Ascending aorta (tissue), 2 donors: ENCODE data around the gene IZUMO2. TPM values are rescaled to one million over a fixed set of nuclear protein-coding genes. Genes with fewer than 3 reads are reported as not detected.

Experiments used
- DNase-seq, 2 donors: peaks; one replicate each; pipeline ENCODE4 v3.0.0-alpha.2; 2019; ENCODE audit warnings: low spot score in 2 of 2
- H3K27ac ChIP-seq, 2 donors: fragments of 200-600 bp; sonication (generic); one replicate each; pipeline ENCODE4 v1.5.1; 2016 to 2017; ENCODE audit warnings: mild to moderate bottlenecking in 1 of 2
- H3K27me3 ChIP-seq: fragments of 200-600 bp; sonication (generic); one replicate; pipeline ENCODE4 v1.5.1; 2017
- H3K36me3 ChIP-seq, 2 donors: fragments of 200-600 bp; sonication (generic); one replicate each; pipeline ENCODE4 v1.5.1; 2016
- H3K4me1 ChIP-seq, 2 donors: fragments of 200-600 bp; sonication (generic); one replicate each; pipeline ENCODE4 v1.5.1; 2016 to 2017; ENCODE audit warnings: mild to moderate bottlenecking in 1 of 2
- H3K4me3 ChIP-seq, 2 donors: fragments of 200-600 bp; sonication (generic); one replicate each; pipeline ENCODE4 v1.5.1; 2016 to 2017; ENCODE audit warnings: mild to moderate bottlenecking in 1 of 2
- H3K9me3 ChIP-seq, 2 donors: fragments of 200-600 bp; sonication (generic); one replicate each; pipeline ENCODE4 v1.5.1; 2016
- intact Hi-C: fragments of 100-400 bp; cut with DNase I; formaldehyde crosslinking; loops from one replicate; pipeline ENCODE4 v1.15.1; 2023
- total RNA-seq: library from RNA; depleted of rRNA; stranded (reverse); fragments of >200 nt; gene quantifications from one replicate; pipeline ENCODE4 v1.1.0, GENCODE V29; 2016
- TF ChIP-seq, protein P1 (sequence below), 3 experiments: fragments of 200-600 bp in 2 of 3; fragments of 450-650 bp in 1 of 3; sonication (generic) in 2 of 3; IDR thresholded peaks; one replicate each; pipeline ENCODE4 v1.5.1; 2016 to 2019; ENCODE audit warnings: antibody characterized with exemption in 3 of 3, mild to moderate bottlenecking in 1 of 3, moderate library complexity in 1 of 3

Gene IZUMO2
- total RNA-seq, 1 donor from 2014 or later, result not detected

DNA sequence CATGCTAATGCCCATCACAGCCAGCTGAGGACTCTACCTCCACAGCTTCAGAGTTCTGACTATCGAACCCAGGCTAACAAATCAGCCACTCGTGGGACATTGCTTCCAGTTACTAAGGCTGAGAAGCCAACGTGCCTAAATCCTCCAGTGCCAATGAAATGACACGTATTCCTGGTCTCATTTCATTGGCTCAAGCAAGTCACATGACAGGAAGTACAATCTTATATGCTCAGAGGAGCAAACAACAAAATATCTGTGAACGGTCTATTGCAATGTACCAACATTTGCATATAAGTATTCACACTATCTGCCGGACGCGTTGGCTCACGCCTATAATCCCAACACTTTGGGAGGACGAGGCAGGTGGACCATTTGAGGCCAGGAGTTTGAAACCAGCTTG is 12.8 kb upstream of the IZUMO2 start:
- intact Hi-C loops, result no loop called here
- TF ChIP-seq, protein P1, sequence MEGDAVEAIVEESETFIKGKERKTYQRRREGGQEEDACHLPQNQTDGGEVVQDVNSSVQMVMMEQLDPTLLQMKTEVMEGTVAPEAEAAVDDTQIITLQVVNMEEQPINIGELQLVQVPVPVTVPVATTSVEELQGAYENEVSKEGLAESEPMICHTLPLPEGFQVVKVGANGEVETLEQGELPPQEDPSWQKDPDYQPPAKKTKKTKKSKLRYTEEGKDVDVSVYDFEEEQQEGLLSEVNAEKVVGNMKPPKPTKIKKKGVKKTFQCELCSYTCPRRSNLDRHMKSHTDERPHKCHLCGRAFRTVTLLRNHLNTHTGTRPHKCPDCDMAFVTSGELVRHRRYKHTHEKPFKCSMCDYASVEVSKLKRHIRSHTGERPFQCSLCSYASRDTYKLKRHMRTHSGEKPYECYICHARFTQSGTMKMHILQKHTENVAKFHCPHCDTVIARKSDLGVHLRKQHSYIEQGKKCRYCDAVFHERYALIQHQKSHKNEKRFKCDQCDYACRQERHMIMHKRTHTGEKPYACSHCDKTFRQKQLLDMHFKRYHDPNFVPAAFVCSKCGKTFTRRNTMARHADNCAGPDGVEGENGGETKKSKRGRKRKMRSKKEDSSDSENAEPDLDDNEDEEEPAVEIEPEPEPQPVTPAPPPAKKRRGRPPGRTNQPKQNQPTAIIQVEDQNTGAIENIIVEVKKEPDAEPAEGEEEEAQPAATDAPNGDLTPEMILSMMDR (IDR thresholded peaks at IDR 0.05), result no peak
- H3K9me3 ChIP-seq, result no peaks in the 10 kb centered on the region
- no peak overlapping the region for H3K4me3 ChIP-seq
- no peaks in the 10 kb centered on the region for H3K27me3 ChIP-seq
- H3K36me3 ChIP-seq, result no peaks in the 10 kb centered on the region
- no peak overlapping the region for H3K27ac ChIP-seq
- no peak for DNase-seq
- H3K4me1 ChIP-seq, result no peaks in the 10 kb centered on the region

GRCh38 chr19:50174100-50174793 is 11.2 kb upstream of the IZUMO2 start:
- no peak overlapping the region for H3K27ac ChIP-seq
- DNase-seq, result no peak
- H3K27me3 ChIP-seq, result no peaks in the 10 kb centered on the region
- intact Hi-C loops, result no loop called here
- no peaks in the 10 kb centered on the region for H3K9me3 ChIP-seq
- TF ChIP-seq, protein P1 (IDR thresholded peaks at IDR 0.05), result no peak
- H3K4me3 ChIP-seq, result no peak overlapping the region
- H3K36me3 ChIP-seq, result no peaks in the 10 kb centered on the region
- H3K4me1 ChIP-seq, result no peaks in the 10 kb centered on the region

DNA sequence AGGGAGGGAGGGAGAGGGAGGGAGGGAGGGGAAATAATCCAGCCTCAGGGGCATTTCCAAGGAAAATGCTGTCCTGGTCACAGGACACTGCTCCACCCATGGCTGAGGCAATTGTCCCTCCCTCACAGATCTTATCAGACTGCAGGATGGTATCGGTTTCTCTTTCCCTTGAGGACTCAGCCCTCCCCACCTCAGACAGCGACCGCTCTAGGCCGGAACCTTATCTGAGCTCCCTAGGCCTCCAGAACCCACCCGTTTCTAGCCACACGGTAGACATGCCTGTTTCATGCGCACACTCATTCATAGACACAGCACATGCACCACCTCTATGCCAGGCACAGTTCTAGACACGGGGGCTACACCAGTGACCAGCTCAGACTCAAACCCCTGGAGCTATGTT is 10.0 kb upstream of the IZUMO2 start:
- DNase-seq, result no peak
- Histone ChIP-seq H3K4me3 (no peak overlapping the region), H3K36me3 (no peaks in the 10 kb centered on the region), H3K27ac (no peak overlapping the region), H3K9me3 (no peaks in the 10 kb centered on the region), H3K27me3 (no peaks in the 10 kb centered on the region), H3K4me1 (no peaks in the 10 kb centered on the region)
- intact Hi-C loops, result no loop called here
- TF ChIP-seq, protein P1 (IDR thresholded peaks at IDR 0.05), result no peak

GRCh38 chr19:50172726-50173125 is 9.6 kb upstream of the IZUMO2 start:
- Histone ChIP-seq H3K27ac (no peak overlapping the region), H3K27me3 (no peaks in the 10 kb centered on the region), H3K36me3 (no peaks in the 10 kb centered on the region), H3K4me3 (no peak overlapping the region), H3K9me3 (no peaks in the 10 kb centered on the region), H3K4me1 (no peaks in the 10 kb centered on the region)
- TF ChIP-seq, protein P1 (IDR thresholded peaks at IDR 0.05), result no peak
- no peak for DNase-seq
- intact Hi-C loops, result no loop called here

DNA sequence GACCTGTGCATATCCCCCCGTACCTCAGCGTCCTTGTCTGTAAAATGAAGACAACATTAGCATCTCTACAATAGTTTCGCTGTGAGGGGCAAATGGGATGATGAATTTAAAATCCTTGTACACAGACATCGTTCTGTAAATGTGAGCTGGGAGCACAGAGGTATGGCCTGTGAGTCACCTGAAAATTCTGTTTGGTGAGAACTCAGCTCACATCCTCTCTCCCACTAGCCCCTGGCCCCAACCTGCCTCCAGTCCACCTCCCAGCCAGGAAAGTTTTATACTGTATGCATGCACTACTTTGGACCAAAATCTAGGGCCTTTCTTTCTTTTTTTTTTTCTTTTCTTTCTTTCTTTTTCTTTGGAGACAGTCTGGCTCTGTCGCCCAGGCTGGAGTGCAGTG is 8.7 kb upstream of the IZUMO2 start:
- H3K4me3 ChIP-seq, result no peak overlapping the region
- intact Hi-C loops, result no loop called here
- no peaks in the 10 kb centered on the region for H3K36me3 ChIP-seq
- no peak for DNase-seq
- H3K27ac ChIP-seq, result no peak overlapping the region
- H3K4me1 ChIP-seq, result no peaks in the 10 kb centered on the region
- no peaks in the 10 kb centered on the region for H3K27me3 ChIP-seq
- H3K9me3 ChIP-seq, result no peaks in the 10 kb centered on the region
- TF ChIP-seq, protein P1 (IDR thresholded peaks at IDR 0.05), result no peak

DNA sequence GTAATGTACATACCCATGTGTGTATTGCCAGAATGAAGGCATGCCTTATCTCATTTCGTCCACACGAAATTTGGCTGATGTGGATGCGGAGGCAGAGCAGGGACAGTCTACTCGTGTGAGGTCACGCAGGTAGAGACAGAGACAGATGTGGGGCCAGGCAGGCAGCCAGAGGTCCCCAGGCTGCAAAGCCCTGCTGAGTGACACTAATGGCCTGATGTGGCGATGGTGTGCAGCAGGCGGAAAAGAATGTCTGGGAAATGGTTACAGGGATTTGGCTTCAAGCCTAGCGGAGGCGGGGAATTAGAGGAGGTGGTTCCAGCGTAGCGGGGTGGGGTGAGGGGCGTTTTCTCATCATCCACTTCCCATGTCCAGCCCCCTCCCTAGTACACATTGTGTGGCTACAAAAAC is 4.2 kb upstream of the IZUMO2 start:
- Histone ChIP-seq H3K9me3 (no peaks in the 10 kb centered on the region), H3K27me3 (no peaks in the 10 kb centered on the region), H3K27ac (no peak overlapping the region), H3K4me1 (no peaks in the 10 kb centered on the region), H3K4me3 (no peak overlapping the region), H3K36me3 (no peaks in the 10 kb centered on the region)
- DNase-seq, result no peak
- intact Hi-C loops, result no loop called here
- TF ChIP-seq, protein P1 (IDR thresholded peaks at IDR 0.05), result no peak
